ENCODE results near the gene ZNF574. TPM values are rescaled to one million over a fixed set of nuclear protein-coding genes. Genes with fewer than 3 reads are reported as not detected.

Gene ZNF574
- polyA plus RNA-seq, 3 donors, result 3.3 to 9.6 (median 4.9) TPM

DNA sequence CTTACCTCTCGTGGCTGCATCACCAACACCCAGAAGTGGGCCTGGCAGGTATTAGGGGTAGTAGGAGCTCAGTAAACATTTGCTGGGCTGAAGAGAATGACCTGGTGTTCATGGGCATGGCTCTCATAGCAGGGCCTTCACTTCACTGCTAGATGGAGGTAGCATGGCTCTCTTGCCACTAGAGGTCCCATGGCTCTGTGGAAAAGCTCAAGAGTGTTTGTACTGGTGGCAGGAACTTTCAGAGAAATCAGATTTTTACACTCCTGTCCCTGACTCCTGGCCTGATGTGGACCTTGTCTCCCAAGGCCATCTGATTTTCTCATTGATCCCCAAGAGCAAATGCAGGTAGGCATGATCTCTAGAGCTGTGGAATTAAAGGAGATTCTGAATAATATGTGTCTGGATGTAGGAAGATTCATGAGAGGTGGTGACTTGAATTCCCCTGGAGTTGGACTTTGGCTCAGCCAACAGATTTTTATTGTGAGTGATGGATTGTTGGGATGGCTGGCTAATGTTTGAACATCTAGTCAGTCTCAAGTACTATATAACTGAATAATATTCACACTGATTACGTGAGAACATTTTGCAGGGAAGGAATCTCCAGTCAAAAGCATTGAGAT lies 5.7 kb downstream of the ZNF574 start:
- WGBS (ENCODE audit: insufficient coverage), result 83% methylated on average over 1 of the region's 2 CpGs
- TF ChIP-seq, protein P1, sequence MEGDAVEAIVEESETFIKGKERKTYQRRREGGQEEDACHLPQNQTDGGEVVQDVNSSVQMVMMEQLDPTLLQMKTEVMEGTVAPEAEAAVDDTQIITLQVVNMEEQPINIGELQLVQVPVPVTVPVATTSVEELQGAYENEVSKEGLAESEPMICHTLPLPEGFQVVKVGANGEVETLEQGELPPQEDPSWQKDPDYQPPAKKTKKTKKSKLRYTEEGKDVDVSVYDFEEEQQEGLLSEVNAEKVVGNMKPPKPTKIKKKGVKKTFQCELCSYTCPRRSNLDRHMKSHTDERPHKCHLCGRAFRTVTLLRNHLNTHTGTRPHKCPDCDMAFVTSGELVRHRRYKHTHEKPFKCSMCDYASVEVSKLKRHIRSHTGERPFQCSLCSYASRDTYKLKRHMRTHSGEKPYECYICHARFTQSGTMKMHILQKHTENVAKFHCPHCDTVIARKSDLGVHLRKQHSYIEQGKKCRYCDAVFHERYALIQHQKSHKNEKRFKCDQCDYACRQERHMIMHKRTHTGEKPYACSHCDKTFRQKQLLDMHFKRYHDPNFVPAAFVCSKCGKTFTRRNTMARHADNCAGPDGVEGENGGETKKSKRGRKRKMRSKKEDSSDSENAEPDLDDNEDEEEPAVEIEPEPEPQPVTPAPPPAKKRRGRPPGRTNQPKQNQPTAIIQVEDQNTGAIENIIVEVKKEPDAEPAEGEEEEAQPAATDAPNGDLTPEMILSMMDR (IDR thresholded peaks at IDR 0.05), result peak; percentile 25
- Mint-ChIP-seq H3K4me1 (peaks cover 20% of the 10 kb centered on the region), H3K4me3 (no peak overlapping the region), H3K27ac (peak overlapping the region in 4 of 7 donors; percentile 26 to 73 (median 63)), H3K9me3 (no peaks in the 10 kb centered on the region), H3K36me3 (peaks cover 32 to 46% of the 10 kb centered on the region in 2 donors), H3K27me3 (ENCODE audit: low read depth in 3 of 3) (peaks cover 0 to 5% (median 0%) of the 10 kb centered on the region in 3 donors)
- peaks cover 35 to 43% of the 10 kb centered on the region in 2 donors for H3K36me3 ChIP-seq (replicated peaks in 1 of 2; ENCODE audit: control insufficient read depth in 1 of 2, insufficient read depth in 2 of 2, low read length in 2 of 2)
- peaks cover 65% of the 10 kb centered on the region for H4K20me1 ChIP-seq (ENCODE audit: insufficient read depth, low read length)
- intact Hi-C loops (cut with micrococcal nuclease), result no loop called here
- DNase-seq, result no peak
- peak overlapping the region in 1 of 2 donors; percentile 27 for H3K27ac ChIP-seq (ENCODE audit: low read depth in 1 of 2, low read length in 2 of 2)
- H3K4me1 ChIP-seq (ENCODE audit: control insufficient read depth in 1 of 2, insufficient read depth in 2 of 2, low read length in 2 of 2), result peaks cover 9 to 12% of the 10 kb centered on the region in 2 donors
- no peak overlapping the region for H2AFZ ChIP-seq (ENCODE audit: insufficient read depth, low read depth, low read length, poor library complexity, severe bottlenecking)
- H3K79me2 ChIP-seq (ENCODE audit: insufficient read depth, low read length), result peaks cover 36% of the 10 kb centered on the region
- H3K4me3 ChIP-seq (replicated peaks in 1 of 3; ENCODE audit: low read depth in 2 of 3, low read length in 3 of 3), result no peak overlapping the region
- H3K9ac ChIP-seq (ENCODE audit: insufficient read depth, low read length, poor library complexity, severe bottlenecking), result no peak overlapping the region
- no peaks in the 10 kb centered on the region for H3K27me3 ChIP-seq (ENCODE audit: control insufficient read depth in 2 of 2, insufficient read depth in 2 of 2, low read length in 2 of 2)
- H3K9me3 ChIP-seq (replicated peaks in 1 of 2; ENCODE audit: control insufficient read depth in 1 of 2, insufficient read depth in 1 of 2, low read length in 2 of 2), result no peaks in the 10 kb centered on the region
- no peak overlapping the region for H3K4me2 ChIP-seq (replicated peaks; ENCODE audit: extremely low read depth, low read length, poor library complexity, severe bottlenecking)

DNA sequence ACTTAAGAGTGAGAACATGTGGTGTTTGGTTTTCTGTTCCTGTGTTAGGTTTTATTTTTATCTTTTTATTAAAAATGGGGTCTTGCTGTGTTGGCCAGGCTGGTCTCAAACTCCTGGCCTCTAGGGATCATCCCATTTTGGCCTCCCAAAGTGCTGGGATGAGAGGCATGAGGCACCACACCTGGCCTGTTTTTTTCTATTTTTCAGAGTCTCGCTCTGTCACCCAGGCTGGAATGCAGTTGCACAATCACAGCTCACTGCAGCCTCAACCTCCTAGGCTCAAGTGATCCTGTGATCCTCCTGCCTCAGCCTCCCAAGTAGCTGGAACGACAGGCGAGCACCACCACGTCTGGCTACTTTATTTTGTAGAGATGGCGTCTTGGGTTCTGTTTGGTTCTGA lies 7.6 kb downstream of the ZNF574 start:
- Histone ChIP-seq H3K27ac (ENCODE audit: low read depth in 1 of 2, low read length in 2 of 2) (no peak overlapping the region), H3K27me3 (ENCODE audit: control insufficient read depth in 2 of 2, insufficient read depth in 2 of 2, low read length in 2 of 2) (no peaks in the 10 kb centered on the region), H3K4me3 (replicated peaks in 1 of 3; ENCODE audit: low read depth in 2 of 3, low read length in 3 of 3) (no peak overlapping the region), H3K4me1 (ENCODE audit: control insufficient read depth in 1 of 2, insufficient read depth in 2 of 2, low read length in 2 of 2) (no peaks in the 10 kb centered on the region), H4K20me1 (ENCODE audit: insufficient read depth, low read length) (peaks cover 65% of the 10 kb centered on the region), H3K4me2 (replicated peaks; ENCODE audit: extremely low read depth, low read length, poor library complexity, severe bottlenecking) (no peak overlapping the region), H3K79me2 (ENCODE audit: insufficient read depth, low read length) (peaks cover 18% of the 10 kb centered on the region), H3K9ac (ENCODE audit: insufficient read depth, low read length, poor library complexity, severe bottlenecking) (no peak overlapping the region), H3K9me3 (replicated peaks in 1 of 2; ENCODE audit: control insufficient read depth in 1 of 2, insufficient read depth in 1 of 2, low read length in 2 of 2) (no peaks in the 10 kb centered on the region), H2AFZ (ENCODE audit: insufficient read depth, low read depth, low read length, poor library complexity, severe bottlenecking) (no peak overlapping the region), H3K36me3 (replicated peaks in 1 of 2; ENCODE audit: control insufficient read depth in 1 of 2, insufficient read depth in 2 of 2, low read length in 2 of 2) (peaks cover 32 to 40% of the 10 kb centered on the region in 2 donors)
- intact Hi-C loops (cut with micrococcal nuclease), result no loop called here
- peaks cover 0 to 5% (median 0%) of the 10 kb centered on the region in 3 donors for H3K27me3 Mint-ChIP-seq (ENCODE audit: low read depth in 3 of 3)
- TF ChIP-seq, protein P1 (IDR thresholded peaks at IDR 0.05), result no peak
- no peak for DNase-seq
- WGBS (ENCODE audit: insufficient coverage), result no CpG with 5 or more reads among the region's 5 CpGs
- no peaks in the 10 kb centered on the region for H3K9me3 Mint-ChIP-seq
- H3K4me1 Mint-ChIP-seq, result peaks cover 9% of the 10 kb centered on the region
- H3K4me3 Mint-ChIP-seq, result no peak overlapping the region
- peaks cover 26 to 40% of the 10 kb centered on the region in 2 donors for H3K36me3 Mint-ChIP-seq
- peak overlapping the region in 2 of 7 donors; percentile 35 to 45 for H3K27ac Mint-ChIP-seq

Data from CD14-positive monocyte (primary cell).